NT2/D1 (cell line): Measurements from ENCODE around the gene METTL27.

Experiments
- SUZ12 ChIP-seq: IDR thresholded peaks from 2 replicates; pipeline ENCODE4 v1.6.1; 2011; ENCODE audit not compliant: insufficient read length, insufficient read depth; ENCODE audit errors: extremely low read depth
- YY1 ChIP-seq: IDR thresholded peaks from 2 replicates; pipeline ENCODE4 v1.6.1; 2011; ENCODE audit not compliant: insufficient read length, insufficient read depth

- no peak for TF ChIP-seq YY1
- TF ChIP-seq SUZ12 = no peak
Observed at GRCh38 chr7:73832806-73833205, 9.5 kb downstream of the METTL27 start.
